Fibroblast of peridontal ligament (primary cell): ENCODE results near the gene TCF4.
A peak's percentile ranks its signal among the peaks of the same experiment; 100 is the strongest.

Experiments
- DNase-seq: peaks from one replicate; pipeline ENCODE4 v3.0.0-alpha.2; 2010; ENCODE audit errors: extremely low read depth

TCF4 gene

DNA sequence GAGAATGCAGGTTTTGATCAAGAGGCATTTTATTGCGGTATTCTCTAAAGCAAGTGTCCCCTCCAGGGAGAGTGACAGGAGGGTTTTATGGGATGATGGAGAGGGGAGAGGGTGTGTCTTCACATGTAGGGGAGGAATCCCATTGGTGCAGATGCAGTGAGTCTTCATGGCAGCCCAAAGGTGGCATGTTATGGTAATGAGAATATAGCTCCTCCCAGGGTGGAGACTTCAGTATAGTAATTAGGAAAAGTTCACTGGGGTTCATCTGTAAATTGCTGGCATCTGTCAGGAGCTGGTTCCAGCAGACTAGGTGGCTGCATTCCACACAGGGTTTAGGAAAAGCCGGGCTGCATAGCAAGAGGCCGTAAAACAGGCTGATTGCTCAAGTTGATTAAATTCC lies 398.0 kb downstream of the TCF4 start:
- DNase-seq, result no peak

DNA sequence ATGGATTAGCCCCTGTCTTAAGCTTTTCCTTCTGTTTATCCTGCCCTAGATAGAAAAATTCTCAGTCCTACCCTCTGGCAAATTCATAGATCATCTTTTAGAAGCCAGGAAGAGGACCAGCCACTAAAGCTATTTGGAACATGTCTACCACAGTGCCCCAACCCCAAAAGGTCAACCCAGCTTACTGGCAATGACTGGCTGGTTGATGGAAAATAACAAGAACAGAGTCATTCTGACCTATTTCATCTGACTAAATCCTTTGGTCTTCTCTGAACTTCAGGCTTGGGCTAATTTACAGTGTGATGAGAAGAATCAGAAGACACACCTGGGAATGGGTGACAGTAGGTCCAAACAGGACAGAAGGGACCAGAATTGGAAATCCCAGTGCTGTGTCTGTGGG lies 401.4 kb downstream of the TCF4 start:
- DNase-seq, result no peak

DNA sequence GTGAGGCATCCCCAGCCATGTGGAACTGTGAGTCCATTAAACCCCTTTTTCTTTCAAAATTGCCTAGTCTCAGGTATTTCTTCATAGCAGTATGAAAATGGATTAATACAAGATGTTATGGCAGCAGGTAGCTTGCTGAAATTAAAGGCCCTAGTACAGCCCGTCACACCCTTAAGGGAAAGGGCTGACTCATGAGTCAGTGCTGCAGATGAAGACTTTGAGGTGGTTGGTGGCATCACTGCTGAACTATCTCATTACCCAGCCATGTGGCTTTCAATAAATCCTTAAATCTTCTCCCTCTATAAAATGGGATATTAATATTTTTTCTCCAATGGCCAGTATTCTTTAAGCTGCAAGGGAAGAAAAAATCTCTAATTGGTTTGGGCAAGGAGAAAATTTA lies 402.6 kb downstream of the TCF4 start:
- no peak for DNase-seq

DNA sequence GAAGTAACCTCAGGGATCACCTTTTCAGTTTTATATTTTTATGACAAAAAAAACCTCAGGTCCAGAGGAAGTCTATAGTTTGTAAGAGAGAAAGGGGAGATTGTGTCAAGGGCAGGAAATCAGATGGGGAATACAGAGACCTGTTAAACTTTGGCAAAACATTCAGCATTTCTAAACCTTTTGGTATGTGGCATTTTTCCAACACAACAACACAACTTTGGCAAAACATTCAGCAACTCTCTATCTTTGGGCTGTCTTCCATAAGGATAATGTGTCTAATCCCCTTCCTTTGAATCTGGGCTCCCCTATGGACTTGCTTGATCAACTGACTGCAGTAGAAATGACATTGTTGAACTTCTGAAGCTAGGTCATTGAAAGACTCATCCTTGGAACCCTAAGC lies 408.2 kb downstream of the TCF4 start:
- DNase-seq, result peak; percentile 9

DNA sequence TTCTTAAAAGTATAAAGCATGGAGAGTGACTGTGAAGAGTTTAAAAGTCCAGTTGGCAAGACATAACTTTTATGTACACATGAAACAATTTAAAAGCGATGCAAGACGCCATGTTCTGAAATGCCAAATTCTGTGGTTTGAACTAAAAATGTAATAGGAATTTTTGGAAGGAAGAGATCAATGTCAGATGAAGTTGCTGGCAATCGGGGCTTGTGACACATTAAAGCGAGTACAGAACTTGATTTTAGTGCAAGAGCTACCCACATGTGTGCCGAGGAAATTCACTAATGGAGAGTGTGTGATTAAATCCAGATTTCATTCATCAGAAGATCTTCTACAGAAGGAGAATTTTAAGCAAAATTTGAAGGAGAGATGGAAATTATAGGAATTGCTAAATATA lies 408.6 kb downstream of the TCF4 start:
- peak; percentile 22 for DNase-seq

DNA sequence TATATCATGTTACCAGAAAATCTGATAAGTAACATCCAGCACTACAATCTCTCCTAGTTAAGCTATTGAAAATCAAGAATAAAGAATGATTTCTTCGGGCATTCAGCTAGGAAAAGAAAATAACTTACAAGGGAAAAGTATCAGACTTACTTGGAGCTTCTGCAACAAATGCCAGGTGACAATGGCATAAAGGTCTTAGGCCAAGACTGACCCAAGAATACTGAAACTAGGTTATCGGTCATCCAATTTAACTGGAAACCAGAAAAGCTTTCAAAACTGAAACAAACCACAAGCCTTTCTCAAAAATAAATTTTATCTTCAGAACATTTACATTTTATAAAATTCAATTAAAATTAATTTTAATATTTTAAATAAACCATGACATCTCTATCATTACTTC lies 414.7 kb downstream of the TCF4 start:
- no peak for DNase-seq
